ENCODE data around the gene ZKSCAN2.

GRCh38 chr16:25260416-25260815, 2.8 kb upstream of the ZKSCAN2 start:
- no peak for TF ChIP-seq CTCF (conservative IDR thresholded peaks at IDR 0.05 in 1 of 2, IDR thresholded peaks at IDR 0.05 in 1 of 2; ENCODE audit: low read depth in 1 of 2, low read length in 2 of 2)
- no peak for TF ChIP-seq EZH2 (IDR thresholded peaks at IDR 0.05; ENCODE audit: low read length, missing control alignments)

All from fibroblast of lung (primary cell).